ENCODE results near the gene AGAP3.

AGAP3 gene

DNA sequence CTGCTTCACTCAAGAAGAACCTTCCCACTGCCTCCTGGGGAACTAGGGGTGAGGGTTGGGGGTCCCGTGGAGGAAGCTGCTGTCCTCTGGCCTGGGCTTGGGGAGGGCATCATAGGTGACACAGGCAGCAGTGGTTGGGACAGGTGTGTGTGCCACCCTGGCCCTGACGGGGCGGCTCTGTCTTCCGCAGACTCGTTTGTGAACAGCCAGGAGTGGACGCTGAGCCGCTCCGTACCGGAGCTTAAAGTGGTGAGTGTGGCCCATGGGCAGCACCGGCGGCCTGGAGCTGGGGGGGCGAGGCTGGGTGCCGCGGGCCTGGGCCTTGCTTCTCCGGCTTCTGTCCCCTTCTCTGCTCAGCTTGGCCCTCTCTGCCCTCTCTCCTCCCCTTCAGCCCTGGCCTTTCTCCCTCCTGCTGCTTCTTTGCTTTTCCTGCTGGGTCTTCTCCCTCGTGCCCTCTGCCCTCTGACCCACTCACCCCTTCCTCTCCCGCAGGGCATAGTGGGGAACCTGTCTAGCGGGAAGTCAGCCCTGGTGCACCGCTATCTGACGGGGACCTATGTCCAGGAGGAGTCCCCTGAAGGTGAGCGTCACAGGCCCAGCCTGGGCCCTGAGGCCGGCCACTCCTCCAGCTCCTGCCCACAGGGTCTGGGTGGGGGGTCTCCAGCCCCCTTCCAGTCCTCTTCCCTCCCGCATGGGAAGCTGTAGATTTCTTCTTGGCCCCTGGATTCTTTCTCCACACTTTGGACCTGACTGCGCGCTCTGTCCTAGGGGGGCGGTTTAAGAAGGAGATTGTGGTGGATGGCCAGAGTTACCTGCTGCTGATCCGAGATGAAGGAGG is 30.5 kb downstream of the AGAP3 start:
- H4K20me1 ChIP-seq (ENCODE audit: insufficient read depth, low read length) = peaks cover 9% of the 10 kb centered on the region
- TF ChIP-seq, protein P1, sequence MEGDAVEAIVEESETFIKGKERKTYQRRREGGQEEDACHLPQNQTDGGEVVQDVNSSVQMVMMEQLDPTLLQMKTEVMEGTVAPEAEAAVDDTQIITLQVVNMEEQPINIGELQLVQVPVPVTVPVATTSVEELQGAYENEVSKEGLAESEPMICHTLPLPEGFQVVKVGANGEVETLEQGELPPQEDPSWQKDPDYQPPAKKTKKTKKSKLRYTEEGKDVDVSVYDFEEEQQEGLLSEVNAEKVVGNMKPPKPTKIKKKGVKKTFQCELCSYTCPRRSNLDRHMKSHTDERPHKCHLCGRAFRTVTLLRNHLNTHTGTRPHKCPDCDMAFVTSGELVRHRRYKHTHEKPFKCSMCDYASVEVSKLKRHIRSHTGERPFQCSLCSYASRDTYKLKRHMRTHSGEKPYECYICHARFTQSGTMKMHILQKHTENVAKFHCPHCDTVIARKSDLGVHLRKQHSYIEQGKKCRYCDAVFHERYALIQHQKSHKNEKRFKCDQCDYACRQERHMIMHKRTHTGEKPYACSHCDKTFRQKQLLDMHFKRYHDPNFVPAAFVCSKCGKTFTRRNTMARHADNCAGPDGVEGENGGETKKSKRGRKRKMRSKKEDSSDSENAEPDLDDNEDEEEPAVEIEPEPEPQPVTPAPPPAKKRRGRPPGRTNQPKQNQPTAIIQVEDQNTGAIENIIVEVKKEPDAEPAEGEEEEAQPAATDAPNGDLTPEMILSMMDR (IDR thresholded peaks at IDR 0.05; ENCODE audit: borderline replicate concordance, extremely low read depth, low read length, poor library complexity, severe bottlenecking) = no peak
- TF ChIP-seq EZH2 (IDR thresholded peaks at IDR 0.05; ENCODE audit: borderline replicate concordance, low read depth, low read length, severe bottlenecking) = no peak
- ATAC-seq (ENCODE audit: insufficient read depth, low read depth) (no peak), DNase-seq (no peak)
- peaks cover 8% of the 10 kb centered on the region; the same call in 1 of the 2 replicates for H3K36me3 ChIP-seq (ENCODE audit: insufficient read depth, low read length)
- H3K4me1 ChIP-seq (ENCODE audit: insufficient read depth, low read length) = peaks cover 35% of the 10 kb centered on the region
- H3K27me3 ChIP-seq (ENCODE audit: insufficient read depth, low read length, poor library complexity) = no peaks in the 10 kb centered on the region
- peak overlapping the region; percentile 90 for H3K27ac ChIP-seq (ENCODE audit: low read length)
- peak overlapping the region; percentile 88 for H2AFZ ChIP-seq (ENCODE audit: low read depth, low read length)
- peaks cover 18% of the 10 kb centered on the region for H3K79me2 ChIP-seq (ENCODE audit: insufficient read depth, low read length)
- H3K4me2 ChIP-seq (ENCODE audit: insufficient read depth, low read length) = peak overlapping the region; percentile 88
- H3K9me3 ChIP-seq (ENCODE audit: insufficient read depth, low read length, severe bottlenecking) = no peaks in the 10 kb centered on the region
- H3K4me3 ChIP-seq (ENCODE audit: low read depth in 1 of 2, low read length in 2 of 2) = peak overlapping the region; percentile 25 to 75; a peak in 3 of 4 replicates
- H3K9ac ChIP-seq (ENCODE audit: low read depth, low read length) = peak overlapping the region; percentile 61

DNA sequence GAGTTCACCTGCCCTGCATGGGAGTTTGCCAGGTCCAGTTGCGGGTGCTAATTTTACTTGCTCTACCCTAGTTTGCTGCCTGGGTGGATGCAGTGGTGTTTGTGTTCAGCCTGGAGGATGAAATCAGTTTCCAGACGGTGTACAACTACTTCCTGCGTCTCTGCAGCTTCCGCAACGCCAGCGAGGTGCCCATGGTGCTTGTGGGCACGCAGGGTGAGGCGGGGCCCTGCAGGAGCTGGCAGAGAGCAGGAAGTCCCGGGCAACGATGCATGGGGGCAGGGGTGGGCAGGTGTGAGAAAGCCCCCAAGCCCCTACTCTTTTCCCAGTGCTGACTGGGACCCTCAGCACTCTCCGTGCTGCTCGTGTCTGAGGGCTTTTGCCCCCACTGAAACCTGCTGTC is 31.3 kb downstream of the AGAP3 start:
- H3K4me3 ChIP-seq (ENCODE audit: low read depth in 1 of 2, low read length in 2 of 2) = peak overlapping the region; percentile 25 to 75; a peak in 3 of 4 replicates
- H3K79me2 ChIP-seq (ENCODE audit: insufficient read depth, low read length) = peaks cover 18% of the 10 kb centered on the region
- no peaks in the 10 kb centered on the region for H3K9me3 ChIP-seq (ENCODE audit: insufficient read depth, low read length, severe bottlenecking)
- peak overlapping the region; percentile 90 for H3K27ac ChIP-seq (ENCODE audit: low read length)
- peak overlapping the region; percentile 88 for H3K4me2 ChIP-seq (ENCODE audit: insufficient read depth, low read length)
- peak overlapping the region; percentile 61 for H3K9ac ChIP-seq (ENCODE audit: low read depth, low read length)
- H4K20me1 ChIP-seq (ENCODE audit: insufficient read depth, low read length) = peaks cover 4% of the 10 kb centered on the region
- TF ChIP-seq, protein P1 (IDR thresholded peaks at IDR 0.05; ENCODE audit: borderline replicate concordance, extremely low read depth, low read length, poor library complexity, severe bottlenecking) = no peak
- TF ChIP-seq EZH2 (IDR thresholded peaks at IDR 0.05; ENCODE audit: borderline replicate concordance, low read depth, low read length, severe bottlenecking) = no peak
- peaks cover 35% of the 10 kb centered on the region for H3K4me1 ChIP-seq (ENCODE audit: insufficient read depth, low read length)
- DNase-seq (peak; percentile 84), ATAC-seq (ENCODE audit: insufficient read depth, low read depth) (peak; percentile 96)
- H3K27me3 ChIP-seq (ENCODE audit: insufficient read depth, low read length, poor library complexity) = no peaks in the 10 kb centered on the region
- peak overlapping the region; percentile 88 for H2AFZ ChIP-seq (ENCODE audit: low read depth, low read length)
- H3K36me3 ChIP-seq (ENCODE audit: insufficient read depth, low read length) = peaks cover 8% of the 10 kb centered on the region; the same call in 1 of the 2 replicates

- peaks cover 35% of the 10 kb centered on the region for H3K4me1 ChIP-seq (ENCODE audit: insufficient read depth, low read length)
- H3K27ac ChIP-seq (ENCODE audit: low read length) = peak overlapping the region; percentile 90
- H3K4me2 ChIP-seq (ENCODE audit: insufficient read depth, low read length) = peak overlapping the region; percentile 88
- no peaks in the 10 kb centered on the region for H3K27me3 ChIP-seq (ENCODE audit: insufficient read depth, low read length, poor library complexity)
- peaks cover 4% of the 10 kb centered on the region for H4K20me1 ChIP-seq (ENCODE audit: insufficient read depth, low read length)
- peak overlapping the region; percentile 88 for H2AFZ ChIP-seq (ENCODE audit: low read depth, low read length)
- H3K9me3 ChIP-seq (ENCODE audit: insufficient read depth, low read length, severe bottlenecking) = no peaks in the 10 kb centered on the region
- ATAC-seq (ENCODE audit: insufficient read depth, low read depth) (no peak), DNase-seq (no peak)
- H3K79me2 ChIP-seq (ENCODE audit: insufficient read depth, low read length) = peaks cover 18% of the 10 kb centered on the region
- H3K9ac ChIP-seq (ENCODE audit: low read depth, low read length) = peak overlapping the region; percentile 61
- peaks cover 8% of the 10 kb centered on the region; the same call in 1 of the 2 replicates for H3K36me3 ChIP-seq (ENCODE audit: insufficient read depth, low read length)
- peak overlapping the region in 1 of 2 experiments; percentile 75; a peak in 2 of 4 replicates for H3K4me3 ChIP-seq (ENCODE audit: low read depth in 1 of 2, low read length in 2 of 2)
- TF ChIP-seq EZH2 (IDR thresholded peaks at IDR 0.05; ENCODE audit: borderline replicate concordance, low read depth, low read length, severe bottlenecking) = no peak
- TF ChIP-seq, protein P1 (IDR thresholded peaks at IDR 0.05; ENCODE audit: borderline replicate concordance, extremely low read depth, low read length, poor library complexity, severe bottlenecking) = no peak
Measured at GRCh38 chr7:151118108-151119054, 32.1 kb downstream of the AGAP3 start.

All from DND-41 (cell line).